GM08714 (cell line): ENCODE data around the gene DSCAML1.
"Not testable (repeated sequence)": the region's sequence is repeated elsewhere in the genome, so short reads cannot be mapped to it uniquely, and the experiment has no call there.

Experiments used
- H3K4me3 ChIP-seq: fragments of 200-500 bp; sonication (Bioruptor generic); 2 replicates; pipeline ENCODE4 v1.5.1; 2014; ENCODE audit warnings: mild to moderate bottlenecking, low read length, inconsistent platforms
- ZNF274 ChIP-seq: IDR thresholded peaks from 2 replicates; pipeline ENCODE4 v1.6.1; 2012; ENCODE audit warnings: mild to moderate bottlenecking, low read depth, low read length

DSCAML1 gene

DNA sequence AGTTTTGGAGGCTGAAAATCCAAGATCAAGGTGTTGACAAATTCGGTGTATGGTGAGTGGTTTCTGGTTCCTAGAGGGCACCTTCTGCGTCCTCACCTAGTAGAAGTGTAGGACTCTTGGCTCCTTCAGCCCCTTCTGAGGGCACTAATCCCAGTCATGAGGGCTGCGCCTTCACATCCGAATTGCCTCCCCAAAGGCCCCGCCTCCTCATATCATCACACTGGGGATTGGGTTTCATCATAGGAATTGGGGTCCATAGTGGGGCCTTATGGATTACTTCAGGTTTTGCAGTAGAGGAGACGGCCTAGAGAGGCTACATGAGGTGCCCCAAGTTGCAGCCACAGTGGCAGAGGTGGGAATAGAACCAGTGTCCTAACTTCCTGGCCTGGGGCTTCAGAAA is 382.3 kb downstream of the DSCAML1 start:
- H3K4me3 ChIP-seq, result no peak overlapping the region
- no peak for TF ChIP-seq ZNF274

DNA sequence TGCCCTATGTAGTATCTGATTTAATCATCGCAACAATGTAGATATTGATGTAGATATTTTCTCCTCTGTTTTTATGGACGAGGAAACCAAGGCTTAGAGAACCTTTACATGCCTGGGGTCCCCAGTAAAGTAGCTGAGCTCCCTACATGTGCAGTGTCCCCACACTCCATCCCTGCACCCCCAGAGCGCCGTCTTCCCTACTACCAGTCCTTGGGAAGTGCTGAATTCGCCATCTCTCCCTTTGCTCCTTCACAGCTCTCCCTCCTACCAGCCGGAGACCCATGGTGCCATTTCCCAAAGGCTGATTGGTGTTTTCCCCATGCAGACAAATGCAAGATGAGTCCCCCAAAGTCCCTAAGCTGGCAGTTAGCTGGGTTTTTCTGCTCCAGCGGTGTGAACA is 383.4 kb downstream of the DSCAML1 start:
- TF ChIP-seq ZNF274, result no peak
- no peak overlapping the region for H3K4me3 ChIP-seq

DNA sequence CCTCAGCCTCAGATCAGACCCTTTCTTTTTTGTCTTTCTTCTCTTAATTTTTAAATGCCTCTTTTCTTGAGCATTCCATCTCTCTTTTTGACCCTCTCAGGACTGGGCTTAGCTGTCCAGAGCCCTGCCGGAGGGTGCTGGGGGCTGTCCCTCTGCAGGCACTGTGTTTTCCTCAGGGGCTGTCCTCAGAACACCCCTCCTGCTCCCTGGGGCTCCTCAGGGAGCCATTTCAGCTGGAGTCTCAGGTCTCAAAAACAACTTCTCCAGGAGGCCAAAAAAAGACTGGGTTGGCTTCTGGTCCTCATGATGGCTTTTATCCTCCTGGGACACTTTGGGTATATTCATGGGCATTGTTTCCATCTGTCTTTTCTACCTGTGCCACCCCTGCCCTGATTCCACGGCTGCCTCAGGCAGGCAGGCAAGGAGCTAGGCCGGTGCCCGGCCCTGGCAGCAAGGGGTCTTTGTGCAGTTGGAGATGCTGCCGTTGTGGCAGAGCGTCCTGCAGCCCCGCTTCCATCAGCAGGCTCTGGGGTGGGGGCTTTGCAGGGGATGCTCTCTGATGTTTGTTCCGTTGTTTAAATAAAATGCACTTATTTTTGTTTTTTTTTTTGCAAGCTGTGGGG is 384.3 kb downstream of the DSCAML1 start:
- TF ChIP-seq ZNF274, result no peak
- H3K4me3 ChIP-seq, result no peak overlapping the region

DNA sequence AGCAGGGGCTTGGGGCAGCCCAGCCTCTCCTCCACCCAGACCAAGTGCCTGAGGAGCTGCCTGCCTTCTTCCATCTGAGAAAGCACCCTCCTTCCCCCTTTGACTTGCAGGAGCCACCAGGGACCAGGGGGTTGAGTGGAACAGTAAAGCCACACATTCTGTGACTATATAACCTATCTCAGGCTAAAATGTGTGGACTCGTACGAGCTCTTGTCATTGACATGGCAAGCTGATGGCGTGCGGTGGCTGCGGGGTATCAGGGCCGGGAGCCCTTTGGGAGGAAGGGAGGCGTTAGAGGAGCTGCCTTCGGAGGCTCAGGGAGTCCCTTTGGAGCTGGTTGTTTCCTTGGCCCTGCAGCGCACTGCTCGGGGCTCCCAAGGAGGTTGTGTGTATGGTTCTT is 384.8 kb downstream of the DSCAML1 start:
- no peak for TF ChIP-seq ZNF274
- H3K4me3 ChIP-seq, result no peak overlapping the region

DNA sequence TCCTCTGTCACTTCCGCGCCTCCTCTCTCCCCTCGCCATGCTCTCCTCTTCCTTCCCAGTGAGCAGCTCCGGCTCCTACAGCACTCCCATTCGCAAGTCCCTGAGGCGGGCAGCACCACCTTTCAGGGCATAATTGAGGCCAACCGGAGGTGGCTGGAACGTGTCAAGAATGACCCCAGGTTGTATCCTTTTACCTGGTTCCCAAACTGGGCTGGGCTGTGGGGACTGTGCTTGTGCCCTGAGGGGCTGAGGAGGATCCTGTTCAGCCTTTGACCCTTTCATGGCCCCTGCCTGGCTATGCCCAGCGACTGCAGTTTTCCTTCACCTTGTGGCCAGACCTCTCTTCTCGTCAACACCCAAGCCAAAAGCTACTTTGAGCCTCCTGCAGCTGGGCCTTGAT is 385.3 kb downstream of the DSCAML1 start:
- no peak overlapping the region for H3K4me3 ChIP-seq
- no peak for TF ChIP-seq ZNF274

DNA sequence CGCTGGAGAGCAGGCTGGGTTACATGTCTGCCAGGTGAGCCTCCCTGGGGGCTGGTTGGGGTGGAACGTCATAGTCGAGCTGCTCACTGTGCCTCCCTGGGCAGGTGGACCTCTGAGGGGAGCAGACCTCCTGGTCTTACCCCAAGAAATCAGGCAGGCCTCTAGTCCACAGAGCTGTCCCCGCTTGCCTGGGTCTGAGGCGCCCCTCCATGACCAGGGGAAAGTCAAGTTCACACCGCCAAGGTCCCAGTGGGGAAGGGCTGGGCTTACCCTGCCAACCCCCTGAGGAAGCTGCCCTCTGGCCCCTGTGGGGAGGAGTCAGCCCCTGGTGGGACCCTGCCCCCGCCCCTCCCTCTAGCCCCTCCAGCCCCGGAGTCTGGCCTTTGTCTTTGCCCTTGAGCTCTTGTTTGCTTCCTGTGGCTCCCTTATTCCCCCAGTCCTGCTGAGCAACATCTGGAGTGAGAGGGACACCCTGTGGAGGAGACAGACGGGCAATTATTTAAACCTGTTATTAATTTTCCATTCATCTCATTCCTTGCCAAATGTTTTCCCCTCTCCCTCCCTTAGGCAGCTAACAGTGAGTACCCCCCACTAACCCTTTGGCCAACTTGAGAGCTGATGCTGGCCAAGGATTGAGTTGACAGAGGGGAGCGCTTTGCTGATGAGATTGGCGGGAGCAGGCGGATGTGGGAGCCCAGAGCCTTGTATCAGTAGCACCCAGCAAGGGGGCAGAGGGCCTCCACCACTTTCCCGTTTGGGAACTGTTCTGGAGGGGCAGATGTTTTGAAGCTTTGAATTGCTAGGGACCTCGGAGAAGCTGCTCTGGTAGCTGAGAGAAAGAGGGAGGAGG is 385.9 kb downstream of the DSCAML1 start:
- no peak for TF ChIP-seq ZNF274
- no peak overlapping the region for H3K4me3 ChIP-seq

DNA sequence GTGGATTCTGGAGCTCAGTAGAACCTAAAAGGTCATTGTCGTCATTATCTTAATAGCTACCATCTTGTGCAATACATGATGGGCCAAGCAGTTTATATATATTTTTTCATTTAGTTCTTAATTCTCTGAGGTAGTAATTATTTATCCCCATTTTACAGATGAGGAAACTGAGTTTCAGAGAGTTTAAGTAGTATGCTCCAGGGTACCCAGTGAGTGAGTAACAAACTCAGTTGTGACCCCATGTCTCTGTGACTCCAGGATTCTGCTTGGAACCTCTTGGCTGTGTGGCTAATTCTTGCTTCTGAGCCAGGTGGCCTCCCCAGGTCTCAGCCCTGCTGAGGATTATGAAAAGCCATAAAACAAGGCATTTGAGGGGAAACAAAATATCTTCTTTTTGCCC is 386.8 kb downstream of the DSCAML1 start:
- no peak for TF ChIP-seq ZNF274
- no peak overlapping the region for H3K4me3 ChIP-seq

DNA sequence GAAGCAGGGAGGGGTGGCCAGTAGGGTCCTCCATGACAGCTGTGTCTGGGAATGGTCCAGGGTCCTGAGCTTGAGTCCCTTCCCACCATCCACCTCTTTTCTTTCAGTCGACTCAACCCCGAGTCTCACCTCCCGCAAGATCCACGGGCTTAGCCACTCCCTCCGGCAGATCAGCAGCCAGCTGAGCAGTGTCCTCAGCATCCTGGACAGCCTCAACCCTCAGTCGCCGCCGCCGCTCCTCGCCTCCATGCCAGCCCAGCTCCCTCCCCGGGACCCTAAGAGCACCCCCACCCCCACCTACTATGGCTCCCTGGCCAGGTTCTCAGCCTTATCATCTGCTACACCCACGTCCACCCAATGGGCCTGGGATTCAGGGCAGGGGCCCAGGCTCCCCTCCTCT is 387.5 kb downstream of the DSCAML1 start:
- no peak for TF ChIP-seq ZNF274

DNA sequence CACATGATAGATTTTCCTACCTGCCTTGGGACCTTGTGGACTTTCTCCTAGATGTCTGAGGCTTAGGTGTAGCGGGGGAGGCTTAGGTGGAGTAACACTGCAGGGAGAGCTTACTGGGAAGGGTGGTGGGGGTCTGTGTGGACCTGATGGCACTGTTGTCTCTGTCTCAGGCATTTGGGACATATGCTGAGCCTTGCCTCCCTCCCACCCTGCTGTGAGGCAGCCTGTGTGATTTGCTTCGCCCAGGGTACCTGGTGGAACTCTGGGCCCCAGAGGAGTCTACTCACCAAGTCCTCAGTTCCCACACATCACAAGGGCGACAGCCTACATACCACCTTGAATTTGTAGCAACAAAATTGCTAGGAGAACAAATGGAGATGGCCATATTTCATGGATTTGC is 388.7 kb downstream of the DSCAML1 start:
- no peak for TF ChIP-seq ZNF274
- H3K4me3 ChIP-seq, result no peak overlapping the region

More for the DNA sequence above, 387.5 kb downstream of the DSCAML1 start:
- no peak overlapping the region for H3K4me3 ChIP-seq

DNA sequence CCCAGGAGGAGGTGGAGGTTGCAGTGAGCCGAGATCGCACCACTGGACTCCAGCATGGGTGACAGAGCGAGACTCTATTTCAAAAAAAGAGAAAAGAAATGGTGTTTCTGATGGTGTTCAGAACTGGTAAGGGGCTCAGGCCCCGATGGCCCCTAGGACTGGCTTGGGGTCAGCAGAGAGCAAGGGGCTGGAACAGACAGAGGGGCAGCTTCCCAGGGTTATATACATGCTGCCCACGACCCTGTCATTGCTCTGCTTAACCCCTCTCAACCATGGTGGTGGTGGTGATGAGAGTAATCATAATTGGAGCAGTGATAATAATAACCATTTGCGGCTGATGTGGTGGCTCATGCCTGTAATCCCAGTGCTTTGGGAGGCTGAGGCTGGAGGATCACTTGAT is 390.0 kb downstream of the DSCAML1 start:
- no peak overlapping the region for H3K4me3 ChIP-seq
- no peak for TF ChIP-seq ZNF274

DNA sequence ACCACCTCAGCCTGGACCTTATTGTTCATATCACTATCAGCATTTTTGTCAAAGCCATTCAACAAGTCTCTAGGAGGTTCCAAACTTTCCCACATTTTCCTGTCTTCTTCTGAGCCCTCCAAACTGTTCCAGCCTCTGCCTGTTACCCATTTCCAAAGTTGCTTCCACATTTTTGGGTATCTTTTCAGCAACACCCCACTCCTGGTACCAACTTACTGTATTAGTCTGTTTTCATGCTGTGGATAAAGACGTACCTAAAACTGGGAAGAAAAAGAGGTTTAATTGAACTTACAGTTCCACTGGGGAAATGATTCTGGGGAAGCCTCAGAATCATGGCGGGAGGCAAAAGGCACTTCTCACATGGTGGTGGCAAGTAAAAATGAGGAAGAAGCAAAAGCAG is 391.1 kb downstream of the DSCAML1 start:
- not testable (repeated sequence) for H3K4me3 ChIP-seq

DNA sequence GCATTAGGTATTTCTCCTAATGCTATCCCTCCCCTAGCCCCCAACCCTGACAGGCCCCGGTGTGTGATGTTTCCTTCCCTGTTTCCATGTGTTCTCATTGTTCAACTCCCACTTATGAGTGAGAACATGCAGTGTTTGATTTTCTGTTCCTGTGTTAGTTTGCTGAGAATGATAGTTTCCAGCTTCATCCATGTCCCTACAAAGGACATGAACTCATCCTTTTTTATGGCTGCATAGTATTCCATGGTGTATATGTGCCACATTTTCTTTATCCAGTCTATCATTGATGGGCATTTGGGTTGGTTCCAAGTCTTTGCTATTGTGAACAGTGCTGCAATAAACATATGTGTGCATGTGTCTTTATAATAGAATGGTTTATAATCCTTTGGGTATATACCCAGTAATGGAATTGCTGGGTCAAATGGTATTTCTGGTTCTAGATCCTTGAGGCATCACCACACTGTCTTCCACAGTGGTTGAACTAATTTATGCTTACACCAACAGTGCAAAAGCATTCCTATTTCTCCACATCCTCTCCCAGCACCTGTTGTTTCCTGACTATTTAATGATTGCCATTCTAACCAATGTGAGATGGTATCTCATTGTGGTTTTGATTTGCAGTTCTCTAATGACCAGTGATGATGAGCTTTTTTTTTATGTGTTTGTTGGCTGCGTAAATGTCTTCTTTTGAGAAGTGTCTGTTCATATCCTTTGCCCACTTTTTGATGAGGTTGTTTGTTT is 397.7 kb downstream of the DSCAML1 start:
- not testable (repeated sequence) for H3K4me3 ChIP-seq

DNA sequence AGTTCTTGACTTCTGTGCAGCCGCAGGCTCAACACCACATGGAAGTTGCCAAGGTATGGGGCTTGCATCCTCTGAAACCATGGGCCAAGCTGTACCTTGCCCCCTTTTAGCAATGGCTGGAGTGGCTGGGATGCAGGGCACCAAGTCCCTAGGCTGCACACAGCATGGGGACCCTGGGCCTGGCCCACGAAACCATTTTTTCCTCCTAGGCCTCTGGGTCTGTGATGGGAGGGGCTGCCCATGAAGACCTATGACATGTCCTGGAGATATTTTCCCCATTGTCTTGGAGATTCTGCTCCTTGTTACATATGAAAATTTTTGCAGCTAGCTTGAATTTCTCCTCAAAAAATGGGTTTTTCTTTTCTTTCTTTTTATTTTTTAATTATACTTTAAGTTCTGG is 398.4 kb downstream of the DSCAML1 start:
- H3K4me3 ChIP-seq, result not testable (repeated sequence)

DNA sequence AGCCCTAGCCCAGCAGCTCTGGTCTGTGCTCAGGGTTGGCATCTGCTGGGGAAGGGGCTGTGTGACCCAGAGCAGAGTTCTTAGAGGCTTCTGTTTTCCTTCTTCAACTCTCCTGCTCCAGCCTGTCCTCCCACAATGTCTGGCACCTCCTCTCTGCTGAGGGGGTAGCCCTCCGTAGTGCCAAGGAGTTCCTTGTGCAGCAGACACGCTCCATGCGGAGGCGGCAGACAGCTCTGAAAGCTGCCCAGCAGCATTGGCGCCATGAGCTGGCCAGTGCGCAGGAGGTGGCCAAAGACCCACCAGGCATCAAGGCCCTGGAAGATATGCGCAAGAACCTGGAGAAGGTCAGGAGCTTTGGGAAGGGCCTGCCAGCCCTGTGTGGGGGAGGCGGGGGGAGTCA is 400.0 kb downstream of the DSCAML1 start:
- TF ChIP-seq ZNF274, result no peak
- no peak overlapping the region for H3K4me3 ChIP-seq

DNA sequence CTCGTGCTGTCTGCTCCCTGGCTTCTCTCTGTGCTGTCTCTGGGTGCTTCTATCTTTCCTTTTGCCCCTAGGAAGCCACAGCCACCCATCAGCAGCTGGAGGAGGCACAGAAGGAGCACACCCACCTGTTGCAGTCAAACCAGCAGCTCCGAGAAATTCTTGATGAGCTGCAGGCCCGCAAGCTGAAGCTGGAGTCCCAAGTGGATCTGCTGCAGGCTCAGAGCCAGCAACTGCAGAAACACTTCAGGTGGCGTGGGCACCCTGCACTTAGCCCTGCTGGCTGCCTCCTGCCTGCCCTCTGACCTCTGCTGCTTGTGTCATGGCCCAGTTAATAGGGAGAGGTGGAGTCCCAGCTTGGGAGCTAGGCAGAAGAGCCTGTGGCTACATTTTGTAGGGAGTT is 401.5 kb downstream of the DSCAML1 start:
- no peak for TF ChIP-seq ZNF274
- H3K4me3 ChIP-seq, result no peak overlapping the region
